HG03354 (cell line): ENCODE data around the gene APH1A.
"Not testable (repeated sequence)": the region's sequence is repeated elsewhere in the genome, so short reads cannot be mapped to it uniquely, and the experiment has no call there.

Experiments used
- ATAC-seq: cut with Tn5 transposase; IDR thresholded peaks from one replicate; pipeline ENCODE4 v1.9.1; 2021; ENCODE audit warnings: mild to moderate bottlenecking; ENCODE audit not compliant: unreplicated experiment, poor library complexity, severe bottlenecking

APH1A gene

GRCh38 chr1:150268705-150269403, at the start of gene APH1A:
APH1A (minus strand) TSS chr1:150269016; CDS start chr1:150268810, 206 bp downstream.
- peak; percentile 87 for ATAC-seq

DNA sequence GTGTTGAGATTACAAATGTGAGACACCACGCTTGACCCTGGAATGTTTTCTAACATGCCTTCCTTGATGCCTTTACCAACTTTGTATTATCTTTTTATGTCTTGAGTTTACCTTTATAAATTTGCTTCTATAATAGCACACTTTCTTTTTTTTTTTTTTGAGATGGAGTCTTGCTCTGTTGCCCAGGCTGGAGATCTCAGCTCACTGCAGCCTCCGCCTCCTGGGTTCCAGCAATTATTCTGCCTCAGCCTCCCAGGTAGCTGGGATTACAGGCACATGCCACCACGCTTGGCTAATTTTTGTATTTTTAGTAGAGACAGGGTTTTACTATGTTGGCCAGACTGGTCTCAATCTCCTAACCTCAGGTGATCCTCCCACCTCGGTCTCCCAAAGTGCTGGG, 45.9 kb upstream of the APH1A start:
- ATAC-seq, result not testable (repeated sequence)

DNA sequence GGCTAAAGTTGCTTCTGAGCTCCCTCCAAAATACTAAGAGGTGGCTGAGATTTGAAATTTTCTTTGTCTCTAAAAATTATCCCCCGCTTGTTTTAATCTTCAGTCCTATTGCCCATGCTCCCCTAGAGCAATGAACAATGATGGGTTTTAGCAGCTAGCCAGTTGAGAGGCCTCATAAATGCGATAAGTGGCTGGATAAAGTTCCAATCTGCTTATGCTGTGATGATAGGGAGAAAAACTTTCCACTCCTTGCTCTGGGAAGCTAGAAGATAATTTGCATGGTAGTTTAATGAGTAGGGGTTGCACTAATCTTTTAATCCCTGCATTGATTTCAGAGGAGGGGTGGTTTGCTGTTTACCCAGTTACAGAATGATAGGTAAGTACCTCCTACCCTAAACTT, 42.9 kb upstream of the APH1A start:
- ATAC-seq, result no peak

- no peak for ATAC-seq
Measured at GRCh38 chr1:150309758-150310508, 41.1 kb upstream of the APH1A start.

GRCh38 chr1:150308585-150308984, 39.8 kb upstream of the APH1A start:
- not testable (repeated sequence) for ATAC-seq

DNA sequence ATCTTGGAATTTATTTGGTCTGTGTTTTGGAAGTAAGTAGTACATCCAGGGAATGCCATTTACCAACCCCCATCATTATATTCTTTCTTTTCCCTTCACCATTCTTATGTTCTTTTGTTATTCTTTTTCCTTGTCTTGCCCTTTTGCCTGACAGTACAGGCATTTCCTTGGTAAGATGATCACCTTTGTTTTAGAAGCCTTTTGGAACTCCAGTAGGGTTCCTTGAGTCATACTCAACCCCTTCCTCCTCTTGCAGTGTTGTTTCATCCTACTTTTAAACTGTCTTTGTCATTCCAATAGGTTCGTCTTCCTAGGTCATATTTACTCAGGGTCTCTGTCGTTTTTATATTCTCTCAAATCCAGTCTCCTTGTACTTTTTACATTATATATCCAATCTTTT, 34.1 kb upstream of the APH1A start:
- no peak for ATAC-seq

DNA sequence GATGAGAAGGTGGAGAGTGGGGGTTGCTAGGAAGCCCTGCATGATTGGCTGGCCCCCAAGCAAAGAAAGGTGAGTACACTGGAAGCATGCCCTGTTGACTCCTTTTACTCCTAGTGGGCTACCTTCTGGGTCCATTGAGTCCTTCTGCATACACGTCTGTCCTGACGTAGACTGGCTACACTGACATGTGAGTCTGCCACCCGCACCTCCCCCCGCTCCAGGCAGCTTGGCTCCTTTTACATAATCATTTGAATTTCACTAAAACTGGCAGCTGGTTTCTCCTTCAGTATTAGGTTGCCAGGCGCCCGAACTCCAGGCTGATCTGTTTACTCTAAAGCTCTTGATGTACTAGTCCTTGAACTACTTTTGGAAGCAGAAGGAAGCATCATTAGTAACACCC, 33.5 kb upstream of the APH1A start:
- no peak for ATAC-seq

DNA sequence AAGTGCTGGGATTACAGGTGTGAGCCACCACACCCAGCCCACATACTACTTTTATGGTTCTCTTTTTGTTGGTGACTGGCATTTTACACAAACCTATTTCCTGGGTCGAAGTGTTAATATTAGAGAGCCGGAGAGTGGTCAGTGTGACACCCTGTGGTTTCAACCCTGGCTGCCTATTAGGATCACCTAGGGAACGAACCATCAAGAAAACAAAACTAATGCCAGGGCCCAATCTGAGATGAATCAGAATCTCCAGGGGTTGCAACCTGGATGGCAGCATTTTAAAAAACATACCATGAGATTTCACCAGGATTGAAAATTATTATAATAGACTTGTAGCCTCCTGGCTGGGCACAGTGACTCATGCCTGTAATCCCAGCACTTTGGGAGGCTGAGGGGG, 30.9 kb upstream of the APH1A start:
- ATAC-seq, result no peak

DNA sequence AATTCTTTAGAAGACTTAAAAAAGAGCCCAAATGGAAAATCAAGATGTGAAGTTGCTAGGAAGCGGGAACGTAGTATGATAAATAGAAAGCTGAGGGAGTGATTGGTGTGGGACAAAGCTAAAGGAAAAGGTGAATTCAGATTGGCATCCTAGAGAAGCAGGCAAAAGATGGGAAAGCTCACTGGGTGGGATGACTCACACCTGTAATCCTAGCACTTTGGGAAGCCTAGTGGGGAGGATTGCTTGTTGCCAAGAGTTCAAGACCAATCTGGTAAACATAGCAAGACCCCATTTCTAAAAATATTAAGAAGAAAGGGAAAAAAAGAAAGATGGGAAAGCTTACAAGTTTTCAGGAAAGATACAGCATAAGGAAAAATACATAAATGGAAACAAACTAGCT, 26.7 kb upstream of the APH1A start:
- ATAC-seq, result no peak

DNA sequence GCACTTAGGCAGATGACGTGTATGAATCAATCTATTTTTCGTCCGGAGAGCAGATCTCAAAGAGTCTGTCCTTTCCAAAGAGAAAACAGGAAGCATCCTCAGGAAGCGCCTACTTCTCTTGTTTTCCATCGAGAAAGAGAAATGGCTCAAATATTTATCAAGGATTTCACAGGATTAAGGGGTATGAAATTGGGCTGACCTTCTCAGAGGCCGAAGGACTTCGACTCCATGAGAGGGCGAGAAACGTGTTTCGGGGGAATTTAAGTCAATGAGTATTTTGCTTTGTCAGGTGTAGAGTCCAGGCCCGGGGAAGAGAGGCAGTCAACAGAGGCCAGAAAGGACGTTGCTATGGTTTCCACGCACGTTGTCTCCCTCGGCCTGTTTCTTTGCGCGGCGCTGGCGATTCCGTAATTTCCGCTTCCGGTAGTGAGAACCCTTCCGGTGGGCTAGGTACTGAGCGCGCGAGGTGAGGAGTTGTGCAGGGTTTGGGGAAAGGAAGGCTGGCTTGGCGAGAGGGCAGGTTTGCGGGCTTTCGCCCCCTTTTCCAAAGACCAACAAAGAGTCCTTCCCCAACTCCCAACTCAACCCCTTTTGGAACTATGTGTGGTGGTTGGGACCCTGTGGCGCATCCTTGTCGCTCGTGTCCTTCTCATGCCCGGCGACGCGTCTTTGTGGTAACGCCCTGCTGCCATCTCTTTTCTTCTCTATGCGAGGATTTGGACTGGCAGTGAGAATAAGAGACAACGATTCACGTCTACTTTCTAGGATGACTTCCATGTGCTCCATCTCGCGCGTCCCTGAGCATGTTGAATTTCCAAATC, 24.8 kb upstream of the APH1A start, which contains the start of gene MRPS21:
TSS of gene MRPS21 (plus strand) at position 429 of the 821 bp plus-strand sequence. CDS start 506 bp downstream, outside the sequence.
- ATAC-seq, result peak; percentile 98

- ATAC-seq, result no peak
Measured at GRCh38 chr1:150288822-150289221, 20.0 kb upstream of the APH1A start.

GRCh38 chr1:150288382-150288781, 19.6 kb upstream of the APH1A start:
- no peak for ATAC-seq

- no peak for ATAC-seq
Measured at GRCh38 chr1:150283260-150283659, 14.4 kb upstream of the APH1A start.

- no peak for ATAC-seq
Measured at GRCh38 chr1:150282558-150282958, 13.7 kb upstream of the APH1A start.

GRCh38 chr1:150281758-150282557, 13.1 kb upstream of the APH1A start, which contains the start of gene CIART:
CIART (plus strand) TSS chr1:150282554; CDS start chr1:150283268, 714 bp downstream.
- ATAC-seq, result peak; percentile 92

DNA sequence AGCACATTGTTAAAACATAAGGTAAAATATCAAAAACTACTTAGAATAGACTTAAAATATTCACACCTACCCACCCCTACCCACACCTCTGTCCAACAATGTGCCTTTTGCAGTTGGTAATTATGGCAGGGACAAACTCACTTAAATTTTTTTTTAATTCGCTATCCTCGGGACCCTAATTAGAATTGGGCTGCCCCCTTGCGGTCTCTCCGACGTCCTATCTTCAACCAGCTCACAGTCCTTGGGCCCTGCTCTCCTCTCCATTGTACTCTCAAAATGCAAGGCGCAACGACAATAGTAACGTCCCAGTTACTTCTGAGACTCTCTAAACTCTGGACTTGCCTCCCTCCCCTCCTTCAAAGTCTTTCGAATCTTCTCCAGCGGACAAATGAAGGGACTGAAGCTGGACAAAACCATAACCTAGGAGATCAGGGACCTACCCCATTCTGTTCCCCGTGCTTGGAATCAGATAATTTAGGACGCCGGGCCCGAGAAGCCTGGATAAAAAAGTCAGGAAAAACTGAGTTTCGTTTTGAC, 12.5 kb upstream of the APH1A start:
- no peak for ATAC-seq

DNA sequence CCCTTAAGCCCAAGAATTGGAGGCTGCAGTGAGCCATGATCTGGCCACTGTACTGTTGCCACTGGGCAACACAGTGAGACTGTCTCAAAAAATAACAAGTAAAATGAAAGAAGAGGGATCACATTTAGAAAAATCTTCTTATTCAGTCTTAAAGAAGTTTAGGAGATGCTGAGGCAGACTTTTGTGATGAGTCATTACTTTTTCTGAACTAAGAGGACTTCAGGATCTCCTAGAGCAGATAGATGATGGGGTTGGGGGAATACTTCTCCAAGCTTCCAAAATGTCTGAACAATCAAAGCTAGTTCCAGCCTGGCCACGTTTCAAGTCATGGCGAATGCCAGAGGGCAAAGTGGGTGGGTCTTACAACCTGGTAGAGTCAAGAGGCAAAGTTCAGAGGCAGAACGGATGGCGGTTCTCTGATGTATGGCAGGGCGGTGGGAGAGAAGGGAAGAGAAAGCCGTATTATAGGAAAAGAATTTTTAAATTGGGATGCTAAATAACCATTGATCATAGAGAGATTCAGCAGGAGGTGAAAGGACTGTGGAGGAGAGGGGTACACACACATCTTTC, 11.4 kb upstream of the APH1A start:
- ATAC-seq, result no peak

GRCh38 chr1:150273311-150273710, 4.5 kb upstream of the APH1A start:
- ATAC-seq, result no peak
